Fibroblast of peridontal ligament (primary cell): Measurements from ENCODE around the gene SUPT4H1.

Experiments
- DNase-seq: peaks from one replicate; pipeline ENCODE4 v3.0.0-alpha.2; 2010; ENCODE audit errors: extremely low read depth

The SUPT4H1 gene

DNA sequence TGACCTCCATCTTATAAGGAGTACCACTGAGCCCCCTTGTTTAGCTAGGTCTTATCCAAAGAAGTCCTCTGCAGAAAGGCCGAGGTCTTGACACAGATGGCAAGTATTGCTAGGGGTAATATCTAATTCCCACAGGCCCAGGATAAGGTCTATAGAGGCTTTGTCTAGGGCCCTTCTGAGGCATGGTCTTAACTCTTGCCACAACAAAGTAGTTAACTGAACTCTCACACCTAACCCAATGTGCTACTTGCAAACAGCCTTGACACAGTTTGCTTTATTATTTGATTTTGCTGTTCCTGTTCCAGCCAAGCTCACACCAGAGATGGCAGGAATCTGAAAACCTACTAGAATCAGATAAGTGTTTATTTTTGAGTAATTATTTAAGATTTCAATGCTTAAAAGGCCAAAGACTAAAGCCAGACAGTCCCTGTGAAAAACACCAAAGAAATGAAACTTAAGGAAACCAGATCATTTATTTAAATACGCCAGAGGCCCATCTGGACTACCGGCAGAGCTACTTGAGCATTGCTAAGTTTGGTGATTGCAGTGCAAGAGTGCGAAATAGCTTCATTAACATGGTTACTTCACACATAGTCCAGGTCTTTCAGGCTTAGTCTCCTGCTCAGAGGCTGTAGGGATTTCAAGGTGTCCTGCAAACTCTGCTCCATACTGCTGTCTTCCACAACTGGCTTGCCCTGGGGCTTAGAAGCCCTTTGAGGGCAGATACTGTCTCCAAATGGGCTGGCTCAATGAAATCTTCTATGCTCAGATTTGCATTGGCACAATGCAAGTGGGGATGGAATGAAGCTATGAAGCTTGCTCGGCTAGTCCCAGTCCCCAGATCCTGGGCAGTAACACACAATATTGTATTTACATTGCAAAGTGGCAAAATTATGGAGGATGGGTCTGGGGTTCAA, 28.5 kb upstream of the SUPT4H1 start:
- DNase-seq, result no peak

GRCh38 chr17:58379511-58379824, 27.5 kb upstream of the SUPT4H1 start:
- DNase-seq, result no peak

- DNase-seq, result no peak
Observed at GRCh38 chr17:58378733-58379510, 26.9 kb upstream of the SUPT4H1 start.

DNA sequence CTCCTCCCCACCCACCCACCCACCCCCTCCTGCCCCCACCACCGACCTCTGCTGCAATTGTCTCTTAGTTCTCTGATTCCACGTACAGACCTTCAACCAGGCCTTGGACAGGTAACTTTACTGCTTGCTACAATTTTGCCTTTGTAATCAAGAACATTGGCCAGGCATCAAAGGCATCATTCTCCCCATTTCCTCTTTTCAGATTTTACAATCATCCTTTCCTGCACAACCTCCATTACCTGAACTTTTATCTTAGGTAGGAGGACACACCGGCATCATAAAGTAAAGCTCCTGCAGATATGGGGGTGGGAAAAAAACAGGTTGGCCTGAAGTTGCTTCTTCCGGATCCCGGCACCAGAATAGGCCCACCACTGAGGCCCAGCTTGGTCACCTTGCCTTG, 25.7 kb upstream of the SUPT4H1 start:
- no peak for DNase-seq

DNA sequence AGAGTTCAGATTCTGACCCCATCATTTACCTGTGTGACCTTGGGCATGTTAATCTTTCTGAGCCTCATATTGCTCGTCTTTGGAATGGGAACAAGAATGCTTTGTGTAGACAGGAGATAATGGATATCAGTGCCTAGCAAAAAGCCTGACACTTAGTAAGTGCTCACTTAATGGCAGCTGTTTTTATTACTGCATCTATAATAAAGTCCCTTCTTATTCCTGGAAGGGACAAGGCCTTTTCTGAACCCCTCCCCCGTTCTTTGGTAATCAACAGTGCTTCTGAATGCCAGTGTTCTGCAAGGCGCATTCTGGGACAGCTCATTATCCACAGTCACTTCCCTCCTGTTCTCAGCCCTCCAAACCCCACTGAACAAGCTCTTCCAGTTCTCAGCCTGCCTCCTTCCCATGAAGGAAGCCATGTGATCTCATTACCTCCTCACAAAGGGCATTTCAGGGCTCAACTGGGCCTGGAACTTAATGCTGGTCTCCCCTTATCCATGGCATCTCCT, 25.1 kb upstream of the SUPT4H1 start:
- no peak for DNase-seq

- no peak for DNase-seq
Observed at GRCh38 chr17:58376472-58377000, 24.5 kb upstream of the SUPT4H1 start.

DNA sequence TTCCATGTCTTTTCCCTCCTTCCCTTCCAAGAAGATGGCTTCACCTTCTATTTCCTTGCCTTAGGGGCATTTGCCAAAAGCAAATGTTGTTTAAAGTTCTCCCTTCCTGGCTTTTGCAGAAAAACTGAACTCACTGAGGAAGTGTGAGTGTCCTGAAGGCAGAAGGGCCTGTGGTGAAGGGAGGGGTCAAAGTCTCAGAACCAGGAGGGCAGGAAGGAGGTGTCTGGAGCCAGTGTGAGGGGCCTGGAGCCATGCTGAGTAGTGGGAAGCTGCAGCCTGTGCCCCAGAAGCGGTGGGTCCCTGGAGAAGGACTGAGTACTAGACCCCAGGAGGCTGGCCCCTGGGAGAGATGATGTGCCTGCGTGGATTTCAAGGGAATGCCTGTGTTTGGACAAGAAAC, 23.8 kb upstream of the SUPT4H1 start:
- DNase-seq, result no peak

GRCh38 chr17:58375256-58375655, 23.3 kb upstream of the SUPT4H1 start:
- no peak for DNase-seq

- no peak for DNase-seq
Observed at GRCh38 chr17:58373923-58374322, 21.9 kb upstream of the SUPT4H1 start.

DNA sequence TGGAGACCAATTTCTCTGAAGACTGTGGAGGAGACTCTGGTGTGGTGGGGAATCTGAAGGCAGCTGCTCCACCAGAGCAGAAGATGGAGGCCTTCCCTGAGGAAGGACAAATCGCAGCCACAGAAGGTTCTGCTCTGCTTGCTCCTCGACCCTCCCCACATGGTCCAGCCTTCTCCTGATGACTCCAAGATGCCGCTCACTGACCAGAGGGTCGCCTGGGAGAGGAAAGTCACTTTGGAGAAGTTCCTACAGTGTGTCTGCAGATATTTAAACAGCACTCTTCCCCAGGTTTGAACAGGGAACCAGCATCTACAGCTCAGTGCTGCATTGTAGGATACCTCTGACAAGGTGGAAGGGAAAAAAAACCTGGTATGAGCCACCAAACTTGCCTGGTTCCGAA, 21.0 kb upstream of the SUPT4H1 start:
- no peak for DNase-seq

GRCh38 chr17:58371300-58371950, 19.4 kb upstream of the SUPT4H1 start:
- no peak for DNase-seq

GRCh38 chr17:58370716-58371115, 18.7 kb upstream of the SUPT4H1 start:
- no peak for DNase-seq

DNA sequence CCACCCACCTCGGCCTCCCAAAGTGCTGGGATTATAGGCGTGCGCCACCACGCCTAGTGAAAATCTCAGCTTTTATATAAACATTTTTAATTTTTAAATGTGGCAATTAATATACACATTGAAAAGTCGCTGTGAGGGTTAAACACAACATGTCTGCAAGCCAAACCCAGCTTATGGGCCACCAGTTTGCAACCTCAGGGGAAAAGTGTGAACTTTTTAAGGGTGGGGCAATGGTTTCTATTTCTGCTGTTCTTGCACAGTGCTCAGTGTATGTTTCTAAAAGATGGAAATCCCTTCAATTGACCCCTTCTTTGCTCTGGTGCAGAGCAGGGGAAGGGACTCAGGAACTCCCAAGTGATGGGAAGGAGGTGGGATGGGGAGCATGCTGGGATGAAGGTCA, 18.3 kb upstream of the SUPT4H1 start:
- no peak for DNase-seq

DNA sequence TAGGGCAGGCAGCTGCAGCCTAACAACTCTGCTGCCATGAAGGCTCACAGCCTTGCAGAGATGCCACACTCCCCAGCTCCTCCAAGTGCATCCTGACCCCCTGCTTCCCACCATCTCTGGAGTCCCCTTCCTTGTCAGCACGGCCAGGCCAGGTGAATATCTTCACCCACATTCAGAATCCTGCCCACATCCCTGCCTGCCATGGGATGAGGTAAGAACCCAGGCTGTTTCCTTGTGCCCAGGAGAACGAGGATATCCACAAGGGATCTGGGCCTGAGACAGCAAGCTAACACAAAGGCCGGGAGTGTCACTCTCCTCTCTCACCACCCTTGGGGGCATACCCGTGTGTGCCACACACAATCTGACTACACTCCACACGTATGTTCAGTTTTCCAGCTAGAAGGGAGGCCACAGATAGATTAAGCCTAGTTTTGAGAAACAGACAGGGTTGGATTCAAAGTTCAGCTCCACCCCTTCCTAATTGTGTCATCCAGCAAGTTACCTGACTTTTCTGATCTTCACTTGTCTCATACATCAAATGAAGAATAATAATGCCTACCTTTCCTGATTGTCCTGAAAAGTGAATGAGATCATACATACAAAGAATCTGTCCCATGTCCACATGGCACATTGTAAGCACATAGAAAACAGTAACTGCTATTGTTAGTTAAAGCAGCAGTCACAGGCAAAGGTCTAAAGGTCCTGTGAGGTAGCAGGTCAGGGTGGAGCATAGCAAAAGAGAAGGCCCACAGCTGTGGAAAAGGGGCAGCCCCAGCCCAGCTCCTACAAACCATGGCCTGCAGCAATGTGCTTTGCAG, 17.4 kb upstream of the SUPT4H1 start:
- no peak for DNase-seq

GRCh38 chr17:58368860-58369213, 16.8 kb upstream of the SUPT4H1 start:
- no peak for DNase-seq

- DNase-seq, result no peak
Observed at GRCh38 chr17:58367461-58367860, 15.5 kb upstream of the SUPT4H1 start.

- DNase-seq, result no peak
Observed at GRCh38 chr17:58365980-58366595, 14.1 kb upstream of the SUPT4H1 start.

DNA sequence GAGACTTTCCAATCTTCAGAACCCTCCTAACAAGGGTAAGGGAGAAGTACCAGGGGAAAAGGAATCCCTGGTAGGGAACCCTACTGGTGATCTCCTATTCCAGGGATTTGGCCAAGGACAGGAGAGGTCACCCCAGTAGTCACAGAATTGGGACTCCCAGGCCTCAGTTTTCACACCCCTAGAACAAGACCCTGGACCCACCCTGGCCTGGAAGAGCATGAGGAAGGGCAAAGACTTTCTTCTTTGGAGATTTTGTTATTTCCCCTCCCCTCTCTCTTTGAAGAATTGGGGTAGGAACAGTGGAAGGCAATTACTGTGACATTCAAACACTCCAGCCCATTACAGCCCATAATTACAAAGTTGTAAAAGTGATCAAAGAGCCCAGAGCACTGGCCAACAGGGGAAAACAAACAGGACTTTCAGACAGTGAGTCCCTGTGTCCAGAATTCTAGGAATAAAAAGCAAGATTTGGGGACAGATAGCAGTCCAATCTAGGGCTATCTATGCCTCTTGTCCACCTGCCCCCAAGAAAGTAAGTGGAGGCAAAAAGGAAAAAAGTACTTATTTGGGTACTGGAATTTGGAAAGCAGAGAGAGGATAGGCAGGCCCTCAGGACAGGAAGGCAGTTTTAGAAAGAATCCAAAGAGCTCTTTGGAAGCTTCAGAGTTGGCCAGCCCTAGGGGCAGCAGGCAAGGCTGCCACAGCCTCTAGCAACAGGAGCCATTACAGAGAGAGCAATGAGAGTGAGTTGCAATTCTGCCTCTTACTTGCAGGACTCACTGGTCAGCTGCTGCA, 13.4 kb upstream of the SUPT4H1 start:
- DNase-seq, result no peak

DNA sequence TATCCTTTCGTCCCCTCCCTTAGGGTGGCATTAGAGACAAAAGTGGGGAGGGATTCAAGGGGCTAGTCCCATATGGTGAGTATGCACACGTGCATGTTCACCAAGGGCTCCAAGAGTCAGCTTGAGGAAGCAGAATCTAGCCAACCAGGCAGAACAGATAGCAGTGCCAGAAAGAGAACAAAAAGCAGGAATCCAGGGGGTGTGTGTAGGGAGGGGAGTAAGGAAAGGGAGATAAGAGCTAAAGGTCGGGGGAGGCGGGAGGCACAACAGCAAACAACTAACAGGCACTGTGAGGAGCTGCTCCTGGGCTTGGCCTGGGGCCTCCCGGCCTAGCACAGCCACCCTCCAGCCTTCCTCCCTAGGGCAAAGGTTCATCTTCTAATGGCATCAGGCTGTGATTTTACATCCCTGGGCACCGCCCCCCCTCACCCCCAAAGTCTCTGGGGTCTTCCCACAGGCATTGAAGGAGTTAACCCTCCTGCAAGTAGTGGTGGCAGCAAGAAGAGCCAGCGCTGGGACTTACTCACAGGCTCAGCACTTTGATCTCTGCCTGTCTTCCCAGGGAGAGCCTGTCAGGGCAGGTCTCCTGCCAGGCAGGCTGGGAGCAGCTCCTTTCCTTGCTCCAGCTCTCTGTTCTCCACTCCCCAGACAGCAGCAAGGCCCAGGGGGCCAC, 12.4 kb upstream of the SUPT4H1 start:
- DNase-seq, result no peak
